ENCODE data around the gene PPDPF.

Gene PPDPF, protein sequence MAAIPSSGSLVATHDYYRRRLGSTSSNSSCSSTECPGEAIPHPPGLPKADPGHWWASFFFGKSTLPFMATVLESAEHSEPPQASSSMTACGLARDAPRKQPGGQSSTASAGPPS
- long read RNA-seq: 0 reads

DNA sequence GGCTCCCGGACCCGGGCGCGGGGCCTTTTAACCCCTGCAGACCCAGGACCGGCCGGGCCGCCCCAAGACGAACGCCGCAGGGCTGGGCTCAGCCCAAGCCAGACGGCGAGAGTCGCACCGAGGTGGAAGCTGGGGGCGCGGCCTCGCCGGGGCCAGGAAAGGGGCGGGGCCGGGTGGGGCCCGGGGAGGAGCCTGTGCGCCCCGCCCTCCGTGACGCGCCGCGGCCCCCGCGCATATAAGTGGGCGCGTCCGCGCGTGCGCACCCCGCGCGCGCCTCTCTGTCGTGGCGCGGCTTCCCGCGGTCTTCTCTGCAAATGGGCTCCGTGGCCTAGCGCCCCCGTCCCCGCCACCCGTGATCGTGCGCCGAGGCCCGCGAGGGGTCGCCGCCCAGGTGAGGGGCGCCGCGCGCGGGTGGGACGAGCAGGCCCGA, at the start of gene PPDPF:
Gene PPDPF, plus strand, starts transcription at position 262 of the 430 bp plus-strand sequence. CDS start 544 bp downstream, outside the sequence.
- peak; percentile 48 to 67 for DNase-seq (ENCODE audit: low read depth in 1 of 2, low spot score in 1 of 2)
- Histone ChIP-seq H3K27ac (replicated peaks) (peak within 1 kb of the TSS; percentile 65), H3K27me3 (ENCODE audit: insufficient read depth, poor library complexity, severe bottlenecking) (peaks cover 8% of the 10 kb centered on the region), H3K4me3 (replicated peaks; ENCODE audit: insufficient read depth, low read length) (peak within 1 kb of the TSS; percentile 57)
- TF ChIP-seq POLR2AphosphoS5 (IDR thresholded peaks at IDR 0.05; ENCODE audit: low read depth): peak; percentile 77
- TF ChIP-seq, protein P1, sequence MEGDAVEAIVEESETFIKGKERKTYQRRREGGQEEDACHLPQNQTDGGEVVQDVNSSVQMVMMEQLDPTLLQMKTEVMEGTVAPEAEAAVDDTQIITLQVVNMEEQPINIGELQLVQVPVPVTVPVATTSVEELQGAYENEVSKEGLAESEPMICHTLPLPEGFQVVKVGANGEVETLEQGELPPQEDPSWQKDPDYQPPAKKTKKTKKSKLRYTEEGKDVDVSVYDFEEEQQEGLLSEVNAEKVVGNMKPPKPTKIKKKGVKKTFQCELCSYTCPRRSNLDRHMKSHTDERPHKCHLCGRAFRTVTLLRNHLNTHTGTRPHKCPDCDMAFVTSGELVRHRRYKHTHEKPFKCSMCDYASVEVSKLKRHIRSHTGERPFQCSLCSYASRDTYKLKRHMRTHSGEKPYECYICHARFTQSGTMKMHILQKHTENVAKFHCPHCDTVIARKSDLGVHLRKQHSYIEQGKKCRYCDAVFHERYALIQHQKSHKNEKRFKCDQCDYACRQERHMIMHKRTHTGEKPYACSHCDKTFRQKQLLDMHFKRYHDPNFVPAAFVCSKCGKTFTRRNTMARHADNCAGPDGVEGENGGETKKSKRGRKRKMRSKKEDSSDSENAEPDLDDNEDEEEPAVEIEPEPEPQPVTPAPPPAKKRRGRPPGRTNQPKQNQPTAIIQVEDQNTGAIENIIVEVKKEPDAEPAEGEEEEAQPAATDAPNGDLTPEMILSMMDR (IDR thresholded peaks at IDR 0.05; ENCODE audit: insufficient read depth, low read length): no peak

DNA sequence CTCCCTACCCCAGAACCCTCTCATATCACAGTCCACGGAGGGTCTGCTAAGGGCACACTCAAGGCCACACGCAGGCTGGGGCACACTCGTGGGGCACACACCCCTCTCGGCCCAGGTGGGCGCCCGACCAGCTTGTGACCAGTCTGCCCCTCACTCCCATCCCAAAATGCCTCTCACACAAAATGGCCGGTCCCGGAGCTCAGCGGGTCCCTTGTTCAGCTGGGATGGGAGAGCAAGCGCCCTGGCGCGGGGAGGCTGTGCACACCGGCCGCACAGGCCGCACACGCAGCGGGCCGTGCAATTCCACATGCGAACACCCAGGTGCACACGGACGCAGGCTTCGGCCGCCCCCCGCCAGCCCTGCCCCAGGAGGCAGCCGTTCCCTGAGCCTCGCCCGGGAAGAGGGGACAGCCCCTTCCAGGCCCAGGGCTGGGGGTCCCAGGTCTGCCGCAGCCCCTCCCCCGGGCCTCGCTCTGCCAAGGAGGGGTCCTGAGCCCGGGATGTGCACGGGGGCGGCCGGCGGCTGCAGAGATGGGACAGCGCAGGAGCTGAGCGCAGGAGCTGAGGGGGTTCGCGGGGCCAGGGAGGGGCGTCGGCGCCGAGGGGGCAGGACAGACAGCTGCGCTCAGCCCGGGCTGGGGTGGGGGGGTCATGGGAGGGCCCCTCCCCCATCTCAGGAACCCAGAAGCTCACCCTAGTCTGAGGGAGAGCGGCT, 49.4 kb upstream of the PPDPF start:
- H3K27ac ChIP-seq (replicated peaks): no peak overlapping the region
- no peak overlapping the region for H3K4me3 ChIP-seq (replicated peaks; ENCODE audit: insufficient read depth, low read length)
- H3K27me3 ChIP-seq (ENCODE audit: insufficient read depth, poor library complexity, severe bottlenecking): peaks cover 60% of the 10 kb centered on the region
- no peak for DNase-seq (ENCODE audit: low read depth in 1 of 2, low spot score in 1 of 2)
- TF ChIP-seq POLR2AphosphoS5 (IDR thresholded peaks at IDR 0.05; ENCODE audit: low read depth) (no peak), SPI1 (IDR thresholded peaks at IDR 0.05; ENCODE audit: borderline replicate concordance, low read depth) (no peak)
- TF ChIP-seq, protein P2, sequence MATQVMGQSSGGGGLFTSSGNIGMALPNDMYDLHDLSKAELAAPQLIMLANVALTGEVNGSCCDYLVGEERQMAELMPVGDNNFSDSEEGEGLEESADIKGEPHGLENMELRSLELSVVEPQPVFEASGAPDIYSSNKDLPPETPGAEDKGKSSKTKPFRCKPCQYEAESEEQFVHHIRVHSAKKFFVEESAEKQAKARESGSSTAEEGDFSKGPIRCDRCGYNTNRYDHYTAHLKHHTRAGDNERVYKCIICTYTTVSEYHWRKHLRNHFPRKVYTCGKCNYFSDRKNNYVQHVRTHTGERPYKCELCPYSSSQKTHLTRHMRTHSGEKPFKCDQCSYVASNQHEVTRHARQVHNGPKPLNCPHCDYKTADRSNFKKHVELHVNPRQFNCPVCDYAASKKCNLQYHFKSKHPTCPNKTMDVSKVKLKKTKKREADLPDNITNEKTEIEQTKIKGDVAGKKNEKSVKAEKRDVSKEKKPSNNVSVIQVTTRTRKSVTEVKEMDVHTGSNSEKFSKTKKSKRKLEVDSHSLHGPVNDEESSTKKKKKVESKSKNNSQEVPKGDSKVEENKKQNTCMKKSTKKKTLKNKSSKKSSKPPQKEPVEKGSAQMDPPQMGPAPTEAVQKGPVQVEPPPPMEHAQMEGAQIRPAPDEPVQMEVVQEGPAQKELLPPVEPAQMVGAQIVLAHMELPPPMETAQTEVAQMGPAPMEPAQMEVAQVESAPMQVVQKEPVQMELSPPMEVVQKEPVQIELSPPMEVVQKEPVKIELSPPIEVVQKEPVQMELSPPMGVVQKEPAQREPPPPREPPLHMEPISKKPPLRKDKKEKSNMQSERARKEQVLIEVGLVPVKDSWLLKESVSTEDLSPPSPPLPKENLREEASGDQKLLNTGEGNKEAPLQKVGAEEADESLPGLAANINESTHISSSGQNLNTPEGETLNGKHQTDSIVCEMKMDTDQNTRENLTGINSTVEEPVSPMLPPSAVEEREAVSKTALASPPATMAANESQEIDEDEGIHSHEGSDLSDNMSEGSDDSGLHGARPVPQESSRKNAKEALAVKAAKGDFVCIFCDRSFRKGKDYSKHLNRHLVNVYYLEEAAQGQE (IDR thresholded peaks at IDR 0.05; ENCODE audit: insufficient replicate concordance, low read depth): no peak
- TF ChIP-seq, protein P1 (IDR thresholded peaks at IDR 0.05; ENCODE audit: insufficient read depth, low read length): no peak

DNA sequence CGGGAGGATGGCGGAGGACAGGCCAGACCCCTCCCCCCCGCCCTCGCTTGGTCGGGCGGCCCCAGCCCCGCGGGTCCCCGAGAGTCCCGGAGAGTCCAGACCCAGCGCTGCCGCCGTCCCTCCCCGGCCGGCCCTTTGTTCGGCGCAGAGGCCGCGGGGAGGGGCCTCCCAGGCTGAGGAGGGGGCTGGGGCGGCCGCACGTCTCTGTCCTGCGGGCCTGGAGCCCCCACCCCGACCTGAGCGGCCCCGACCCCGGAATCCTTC, 48.9 kb upstream of the PPDPF start:
- TF ChIP-seq, protein P2 (IDR thresholded peaks at IDR 0.05; ENCODE audit: insufficient replicate concordance, low read depth): no peak
- TF ChIP-seq GABPA (IDR thresholded peaks at IDR 0.05; ENCODE audit: low read depth): no peak
- TF ChIP-seq, protein P1 (IDR thresholded peaks at IDR 0.05; ENCODE audit: insufficient read depth, low read length): no peak
- no peak overlapping the region for H3K4me3 ChIP-seq (replicated peaks; ENCODE audit: insufficient read depth, low read length)
- DNase-seq (ENCODE audit: low read depth in 1 of 2, low spot score in 1 of 2): no peak
- no peak overlapping the region for H3K27ac ChIP-seq (replicated peaks)
- H3K27me3 ChIP-seq (ENCODE audit: insufficient read depth, poor library complexity, severe bottlenecking): peaks cover 60% of the 10 kb centered on the region

Measured in HL-60 (cell line).